ENCODE results near the gene MPPED1.

DNA sequence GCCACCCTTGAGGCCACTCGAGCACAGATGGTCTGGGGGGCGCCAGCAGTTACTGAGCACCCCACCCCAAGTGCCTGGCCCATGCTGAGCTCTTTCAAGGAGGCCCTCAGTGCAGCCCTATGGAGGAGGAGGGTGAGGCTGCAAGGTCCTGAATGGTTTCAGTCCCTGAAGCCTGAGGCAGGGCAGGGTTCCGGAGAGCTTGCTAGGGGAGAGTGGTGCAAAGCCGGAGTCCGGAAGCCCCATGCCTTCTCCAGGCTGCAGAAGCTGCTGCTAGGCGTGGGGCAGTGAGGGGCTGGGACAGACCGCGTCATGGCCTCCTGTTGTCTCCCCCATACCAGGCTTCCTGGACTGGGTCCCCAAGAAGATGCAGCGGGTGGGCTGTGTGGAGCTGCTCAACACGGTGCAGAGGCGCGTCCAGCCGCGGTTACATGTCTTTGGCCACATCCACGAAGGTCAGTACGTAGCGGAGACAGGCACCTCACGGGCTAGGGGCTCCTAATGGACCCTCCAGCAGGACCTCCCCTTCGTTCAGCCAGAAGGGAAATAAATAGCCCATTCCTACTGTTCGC is 90.6 kb downstream of the MPPED1 start:
- TF ChIP-seq, protein P1, sequence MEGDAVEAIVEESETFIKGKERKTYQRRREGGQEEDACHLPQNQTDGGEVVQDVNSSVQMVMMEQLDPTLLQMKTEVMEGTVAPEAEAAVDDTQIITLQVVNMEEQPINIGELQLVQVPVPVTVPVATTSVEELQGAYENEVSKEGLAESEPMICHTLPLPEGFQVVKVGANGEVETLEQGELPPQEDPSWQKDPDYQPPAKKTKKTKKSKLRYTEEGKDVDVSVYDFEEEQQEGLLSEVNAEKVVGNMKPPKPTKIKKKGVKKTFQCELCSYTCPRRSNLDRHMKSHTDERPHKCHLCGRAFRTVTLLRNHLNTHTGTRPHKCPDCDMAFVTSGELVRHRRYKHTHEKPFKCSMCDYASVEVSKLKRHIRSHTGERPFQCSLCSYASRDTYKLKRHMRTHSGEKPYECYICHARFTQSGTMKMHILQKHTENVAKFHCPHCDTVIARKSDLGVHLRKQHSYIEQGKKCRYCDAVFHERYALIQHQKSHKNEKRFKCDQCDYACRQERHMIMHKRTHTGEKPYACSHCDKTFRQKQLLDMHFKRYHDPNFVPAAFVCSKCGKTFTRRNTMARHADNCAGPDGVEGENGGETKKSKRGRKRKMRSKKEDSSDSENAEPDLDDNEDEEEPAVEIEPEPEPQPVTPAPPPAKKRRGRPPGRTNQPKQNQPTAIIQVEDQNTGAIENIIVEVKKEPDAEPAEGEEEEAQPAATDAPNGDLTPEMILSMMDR (conservative IDR thresholded peaks at IDR 0.05 in 1 of 2, IDR thresholded peaks at IDR 0.05 in 1 of 2; ENCODE audit: extremely low read depth in 1 of 2, insufficient read depth in 1 of 2, low read depth in 1 of 2, low read length in 2 of 2): no peak
- TF ChIP-seq EZH2 (IDR thresholded peaks at IDR 0.05; ENCODE audit: borderline replicate concordance, low read length): no peak

Data from mammary epithelial cell (primary cell).